Mesenchymal stem cell (in vitro differentiated cells and primary cell): Measurements from ENCODE around the gene HOXA6.

Experiments
- DNase-seq: peaks from one replicate; pipeline ENCODE4 v3.0.0-alpha.2; 2013
- H2AFZ ChIP-seq: one replicate; pipeline ENCODE4 v1.6.1; 2013; ENCODE audit warnings: low read depth, mild to moderate bottlenecking, control low read depth, inconsistent platforms, low read length, moderate library complexity
- H2AK5ac ChIP-seq: 2 replicates; pipeline ENCODE4 v1.6.1; 2013; ENCODE audit warnings: low read length, moderate library complexity, mild to moderate bottlenecking, inconsistent platforms; ENCODE audit not compliant: severe bottlenecking
- H2BK120ac ChIP-seq: one replicate; pipeline ENCODE4 v1.6.1; 2013; ENCODE audit warnings: low read depth, mild to moderate bottlenecking, inconsistent platforms, low read length, moderate library complexity
- H2BK12ac ChIP-seq, 2 experiments: one replicate each; pipeline ENCODE4 v1.6.1; 2013; ENCODE audit warnings: inconsistent platforms in 2 of 2, low read length in 2 of 2, mild to moderate bottlenecking in 2 of 2, moderate library complexity in 2 of 2, control low read depth in 1 of 2
- H2BK15ac ChIP-seq: one replicate; pipeline ENCODE4 v1.6.1; 2013; ENCODE audit warnings: mild to moderate bottlenecking, low read depth, inconsistent platforms; ENCODE audit not compliant: poor library complexity, severe bottlenecking
- H2BK5ac ChIP-seq: 2 replicates; pipeline ENCODE4 v1.6.1; 2013; ENCODE audit warnings: low read depth, mild to moderate bottlenecking, low read length, control low read depth, inconsistent platforms; ENCODE audit not compliant: poor library complexity, severe bottlenecking
- H3K14ac ChIP-seq, 2 experiments: one replicate each; pipeline ENCODE4 v1.6.1; 2013; ENCODE audit warnings: inconsistent platforms in 2 of 2, low read length in 2 of 2, control low read depth in 1 of 2, mild to moderate bottlenecking in 1 of 2, moderate library complexity in 1 of 2
- H3K18ac ChIP-seq, 2 experiments: one replicate each; pipeline ENCODE4 v1.6.1; 2013; ENCODE audit warnings: inconsistent platforms in 2 of 2, low read length in 2 of 2, control low read depth in 1 of 2, low read depth in 1 of 2, mild to moderate bottlenecking in 1 of 2
- H3K23ac ChIP-seq, 2 experiments: one replicate each; pipeline ENCODE4 v1.6.1; 2013; ENCODE audit warnings: inconsistent platforms in 2 of 2, low read length in 2 of 2, mild to moderate bottlenecking in 2 of 2, moderate library complexity in 2 of 2, control low read depth in 1 of 2
- H3K27ac ChIP-seq: 2 replicates; pipeline ENCODE4 v1.5.1; 2013; ENCODE audit warnings: mild to moderate bottlenecking, moderate library complexity, low read length, control low read depth, inconsistent platforms; ENCODE audit not compliant: poor library complexity, severe bottlenecking
- H3K27me3 ChIP-seq, 2 experiments: 2 replicates each; pipeline versions ENCODE4 v1.6.1 to v1.7.0; 2013; ENCODE audit warnings: low read length in 2 of 2, mild to moderate bottlenecking in 2 of 2, moderate library complexity in 2 of 2, control low read depth in 1 of 2, inconsistent platforms in 1 of 2; ENCODE audit not compliant: control insufficient read depth in 1 of 2, insufficient read depth in 1 of 2
- H3K36me3 ChIP-seq, 2 experiments: 2 replicates each; pipeline versions ENCODE4 v1.6.1 to v1.7.0; 2013; ENCODE audit warnings: low read length in 2 of 2, control low read depth in 1 of 2, inconsistent platforms in 1 of 2, low read depth in 1 of 2, mild to moderate bottlenecking in 1 of 2; ENCODE audit not compliant: insufficient read depth in 2 of 2, control insufficient read depth in 1 of 2
- H3K4ac ChIP-seq, 2 experiments: one replicate each; pipeline ENCODE4 v1.6.1; 2013; ENCODE audit warnings: inconsistent platforms in 2 of 2, low read length in 2 of 2, mild to moderate bottlenecking in 2 of 2, moderate library complexity in 2 of 2, control low read depth in 1 of 2, low read depth in 1 of 2
- H3K4me1 ChIP-seq: 2 replicates; pipeline ENCODE4 v1.6.1; 2013; ENCODE audit warnings: low read depth, low read length, control low read depth; ENCODE audit not compliant: control insufficient read depth, insufficient read depth
- H3K4me2 ChIP-seq: 2 replicates; pipeline ENCODE4 v1.6.1; 2013; ENCODE audit warnings: low read length, mild to moderate bottlenecking, inconsistent platforms; ENCODE audit not compliant: poor library complexity, severe bottlenecking
- H3K4me3 ChIP-seq, 2 experiments: 2 replicates each; pipeline versions ENCODE4 v1.5.1 to v1.7.0; 2013; ENCODE audit warnings: low read length in 2 of 2, mild to moderate bottlenecking in 2 of 2, control low read depth in 1 of 2, low read depth in 1 of 2; ENCODE audit not compliant: insufficient read depth in 1 of 2
- H3K79me1 ChIP-seq: replicated peaks from 2 replicates; pipeline ENCODE4 v1.6.1; 2013; ENCODE audit warnings: mild to moderate bottlenecking, control low read depth, low read length, inconsistent platforms; ENCODE audit not compliant: poor library complexity, severe bottlenecking
- H3K9ac ChIP-seq: 2 replicates; pipeline ENCODE4 v1.7.0; 2013; ENCODE audit warnings: mild to moderate bottlenecking, low read length, moderate library complexity
- H3K9me3 ChIP-seq: 2 replicates; pipeline ENCODE4 v1.7.0; 2013; ENCODE audit warnings: mild to moderate bottlenecking, low read length; ENCODE audit not compliant: control insufficient read depth
- H4K8ac ChIP-seq: one replicate; pipeline ENCODE4 v1.6.1; 2013; ENCODE audit warnings: inconsistent platforms, mild to moderate bottlenecking, low read length, moderate library complexity
- H4K91ac ChIP-seq: one replicate; pipeline ENCODE4 v1.6.1; 2013; ENCODE audit warnings: mild to moderate bottlenecking, low read length, inconsistent platforms
- WGBS: methylation state at CpG from one replicate; pipeline ENCODE4 v1.1.7; 2013; ENCODE audit warnings: mixed read lengths; 5-methylcytosine and 5-hydroxymethylcytosine counted together

The HOXA6 gene

GRCh38 chr7:27185854-27186667 lies 38.5 kb upstream of the HOXA6 start:
- WGBS = 7% methylated on average over 23 of the region's 24 CpGs
- no peaks in the 10 kb centered on the region for H3K9me3 ChIP-seq
- no peak overlapping the region for H3K4ac ChIP-seq

GRCh38 chr7:27185013-27185853 lies 37.7 kb upstream of the HOXA6 start, which contains the start of gene HOXA11:
Gene HOXA11, minus strand, starts transcription at chr7:27185232. Its CDS starts 88 bp downstream, at chr7:27185144.
- H3K4me2 ChIP-seq = peak within 1 kb of the TSS; percentile 92
- WGBS = 5% methylated on average over 32 of the region's 43 CpGs
- peaks cover 26% of the 10 kb centered on the region for H3K4me1 ChIP-seq
- H3K4me3 ChIP-seq = peak within 1 kb of the TSS; percentile 79 to 84
- peaks cover 6 to 13% of the 10 kb centered on the region in 2 experiments for H3K36me3 ChIP-seq
- H2BK15ac ChIP-seq = no peak within 1 kb of the TSS
- H3K9ac ChIP-seq = peak within 1 kb of the TSS; percentile 94
- H2AK5ac ChIP-seq = peak within 1 kb of the TSS; percentile 45
- H2BK12ac ChIP-seq = no peak within 1 kb of the TSS
- H3K27me3 ChIP-seq = peaks cover under 1 to 22% of the 10 kb centered on the region in 2 experiments
- H4K8ac ChIP-seq = peak within 1 kb of the TSS; percentile 31
- H3K79me1 ChIP-seq = no peaks in the 10 kb centered on the region
- DNase-seq = peak; percentile 76
- H3K14ac ChIP-seq = no peak within 1 kb of the TSS
- H4K91ac ChIP-seq = no peak within 1 kb of the TSS
- H2BK5ac ChIP-seq = peak within 1 kb of the TSS; percentile 75
- no peak within 1 kb of the TSS for H2BK120ac ChIP-seq
- no peak within 1 kb of the TSS for H2AFZ ChIP-seq
- peak within 1 kb of the TSS; percentile 74 for H3K27ac ChIP-seq
- H3K4ac ChIP-seq = no peak within 1 kb of the TSS
- peak within 1 kb of the TSS; percentile 28 for H3K18ac ChIP-seq
- no peaks in the 10 kb centered on the region for H3K9me3 ChIP-seq
- H3K23ac ChIP-seq = no peak within 1 kb of the TSS

More at GRCh38 chr7:27185854-27186667, 38.5 kb upstream of the HOXA6 start:
- no peak overlapping the region for H2BK15ac ChIP-seq
- H3K79me1 ChIP-seq = peaks cover 3% of the 10 kb centered on the region
- peaks cover 6 to 13% of the 10 kb centered on the region in 2 experiments for H3K36me3 ChIP-seq
- peak overlapping the region; percentile 48 for H2BK5ac ChIP-seq
- H3K27me3 ChIP-seq = peaks cover 9 to 30% of the 10 kb centered on the region in 2 experiments
- peak overlapping the region; percentile 69 for H3K27ac ChIP-seq
- peak overlapping the region in 1 of 2 experiments; percentile 81 for H3K23ac ChIP-seq
- no peak overlapping the region for H3K14ac ChIP-seq
- no peak overlapping the region for H4K91ac ChIP-seq
- H3K4me2 ChIP-seq = peak overlapping the region; percentile 92
- no peak overlapping the region for H2AFZ ChIP-seq
- no peak overlapping the region for H2BK12ac ChIP-seq
- peaks cover 18% of the 10 kb centered on the region for H3K4me1 ChIP-seq
- H4K8ac ChIP-seq = no peak overlapping the region
- no peak overlapping the region for H2BK120ac ChIP-seq
- DNase-seq = peak; percentile 9
- peak overlapping the region in 1 of 2 experiments; percentile 28 for H3K18ac ChIP-seq
- peak overlapping the region; percentile 94 for H3K9ac ChIP-seq
- H3K4me3 ChIP-seq = peak overlapping the region; percentile 56 to 84
- peak overlapping the region; percentile 45 for H2AK5ac ChIP-seq

GRCh38 chr7:27184337-27185012 lies 36.9 kb upstream of the HOXA6 start:
- Histone ChIP-seq H3K23ac (no peak overlapping the region), H3K79me1 (no peaks in the 10 kb centered on the region), H3K9ac (peak overlapping the region; percentile 94), H3K36me3 (peaks cover 6 to 13% of the 10 kb centered on the region in 2 experiments), H4K91ac (no peak overlapping the region), H3K27me3 (peaks cover 0 to 15% of the 10 kb centered on the region in 2 experiments), H3K4me3 (peak overlapping the region; percentile 79 to 84), H3K9me3 (no peaks in the 10 kb centered on the region), H3K14ac (no peak overlapping the region), H2BK120ac (no peak overlapping the region), H2BK5ac (peak overlapping the region; percentile 74), H2BK15ac (no peak overlapping the region), H3K27ac (peak overlapping the region; percentile 74), H3K4me2 (peak overlapping the region; percentile 60), H2BK12ac (no peak overlapping the region), H3K4me1 (peaks cover 23% of the 10 kb centered on the region), H3K18ac (peak overlapping the region in 1 of 2 experiments; percentile 28), H2AFZ (no peak overlapping the region), H2AK5ac (no peak overlapping the region), H3K4ac (no peak overlapping the region), H4K8ac (peak overlapping the region; percentile 31)
- under 1% methylated on average over 55 of the region's 72 CpGs for WGBS
- peak; percentile 55 for DNase-seq
